H1 (cell line): ENCODE results near the gene HEBP1. TPM values are rescaled to one million over a fixed set of nuclear protein-coding genes. Genes with fewer than 3 reads are reported as not detected.

Experiments used
- KDM4A ChIP-seq: IDR thresholded peaks from one replicate; pipeline ENCODE4 v1.7.1; 2012; ENCODE audit warnings: low read depth, mild to moderate bottlenecking, moderate library complexity, low read length, inconsistent platforms; ENCODE audit not compliant: severe bottlenecking
- PHF8 ChIP-seq: fragments of 200-600 bp; sonication (generic); conservative IDR thresholded peaks from 2 replicates; pipeline ENCODE4 v1.7.1; 2012; ENCODE audit warnings: low read depth, mild to moderate bottlenecking, inconsistent platforms, low read length, moderate library complexity
- polyA plus RNA-seq, 7 experiments: library from polyadenylated mRNA; depleted of rRNA in 3 of 7; stranded (reverse) in 5 of 7; unstranded in 2 of 7; fragments of >200 nt in 5 of 7; fragments of 200-250 nt in 2 of 7; gene quantifications; 1 replicate in 5 of 7; 2 replicates in 1 of 7; 4 replicates in 1 of 7; pipeline versions ENCODE4 v1.2.1 to v1.2.3, GENCODE V29; 2011 to 2013; ENCODE audit warnings: missing spikeins in 2 of 7, mixed read lengths in 2 of 7
- total RNA-seq: library from RNA; stranded (reverse); fragmentation: NEBNext Ultra II Directional; extraction: Animal tissue kit (Norgen Biotek cat#: 25700); gene quantifications from 2 replicates; pipeline ENCODE4 v1.2.1, GENCODE V29; 2021

Gene HEBP1
- total and polyA plus RNA-seq, 2 of the 8 experiments (the other 6 are each of a cell fraction or from before 2014, with no cell fraction given) = 30.8 to 56.1 TPM

DNA sequence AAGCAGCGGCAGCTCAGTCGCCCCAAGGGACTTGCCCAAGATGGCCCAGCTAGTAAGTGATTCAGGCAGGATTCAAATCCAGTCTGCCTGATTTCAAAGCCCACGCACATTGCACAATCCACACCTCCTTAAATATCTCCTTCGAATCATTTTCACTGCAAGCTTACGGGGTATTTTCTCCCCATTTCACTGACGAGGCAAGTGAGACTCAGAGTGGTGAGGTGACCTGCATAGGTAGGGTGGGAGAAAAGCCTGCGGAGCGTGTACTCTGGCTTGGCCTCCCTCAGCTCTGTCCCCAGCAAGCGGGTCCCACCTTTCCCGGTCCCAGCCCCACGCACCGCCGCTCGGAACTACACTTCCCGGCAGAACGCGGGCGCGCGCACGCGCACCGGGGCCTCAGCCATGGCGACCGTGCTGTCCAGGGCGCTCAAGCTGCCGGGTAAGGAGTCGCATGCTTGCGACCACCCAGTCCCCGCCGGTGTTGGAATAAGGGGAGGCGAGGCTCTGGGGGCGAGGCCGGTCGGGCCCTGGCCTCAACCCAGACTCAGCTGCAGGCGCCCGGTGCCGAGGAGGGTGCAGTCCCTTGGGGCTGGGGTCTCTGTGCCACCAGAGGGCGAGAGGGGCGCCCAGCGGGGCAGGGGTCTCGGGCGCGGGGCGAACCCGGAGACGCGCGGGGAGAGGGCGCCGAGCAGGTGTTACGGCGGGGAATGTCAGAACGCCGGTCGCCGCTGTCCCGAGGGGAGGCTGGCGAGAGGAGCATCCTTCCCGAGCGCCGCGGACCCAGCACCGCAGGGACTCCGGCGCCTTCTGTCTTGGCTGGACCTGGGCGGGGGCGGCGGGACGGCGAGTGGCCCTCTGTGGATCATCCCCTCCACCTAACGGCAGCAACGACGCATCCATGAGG is 44.2 kb upstream of the HEBP1 start, which contains the start of gene FAM234B (continued):
- TF ChIP-seq KDM4A (peak; percentile 91), PHF8 (peak; percentile 66; the same call in 1 of the 2 replicates)
